Large intestine (tissue), 3 donors: ENCODE data around the gene MSL3B.

Source experiments
- DNase-seq, 2 donors: peaks; one replicate each; pipeline versions ENCODE4 v3.0.0 to v3.0.0-alpha.2; 2013
- H3K27ac ChIP-seq: one replicate; pipeline ENCODE4 v1.5.1; 2013; ENCODE audit warnings: low read length
- H3K27me3 ChIP-seq: 2 replicates; pipeline ENCODE4 v1.6.1; 2013; ENCODE audit warnings: low read length; ENCODE audit not compliant: control insufficient read depth, insufficient read depth
- H3K36me3 ChIP-seq: 2 replicates; pipeline ENCODE4 v1.6.1; 2013; ENCODE audit warnings: low read length; ENCODE audit not compliant: control insufficient read depth, insufficient read depth
- H3K4me1 ChIP-seq: one replicate; pipeline ENCODE4 v1.6.1; 2013; ENCODE audit warnings: low read length; ENCODE audit not compliant: control insufficient read depth, insufficient read depth
- H3K4me3 ChIP-seq: one replicate; pipeline ENCODE4 v1.5.1; 2013; ENCODE audit warnings: low read length
- H3K9me3 ChIP-seq: one replicate; pipeline ENCODE4 v1.6.1; 2013; ENCODE audit warnings: mild to moderate bottlenecking, low read depth, low read length, moderate library complexity; ENCODE audit not compliant: control insufficient read depth
- WGBS: methylation state at CpG from one replicate; pipeline ENCODE4 v1.1.5; 2013; ENCODE audit warnings: low lambda C conversion rate; ENCODE audit not compliant: insufficient coverage; 5-methylcytosine and 5-hydroxymethylcytosine counted together

MSL3B gene

DNA sequence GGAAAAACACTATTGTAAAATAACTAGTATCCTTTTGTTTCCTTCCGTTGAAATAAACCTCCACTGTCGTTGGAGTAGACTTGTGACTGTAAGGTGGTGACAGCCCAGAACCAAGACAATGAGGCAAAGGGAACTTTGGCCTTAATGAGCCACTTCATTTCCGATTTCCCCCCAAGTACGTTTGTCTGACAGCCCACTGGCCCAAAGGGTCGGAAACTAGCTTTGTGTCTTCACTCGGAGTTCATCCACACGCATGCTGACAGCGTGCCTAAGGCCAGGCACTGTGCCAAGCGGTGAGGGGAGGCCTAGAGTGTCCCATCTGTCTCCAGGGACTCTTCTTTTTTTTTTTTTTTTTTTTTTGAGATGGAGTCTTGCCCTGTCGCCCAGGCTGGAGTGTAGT is 34.8 kb downstream of the MSL3B start:
- H3K27me3 ChIP-seq = no peaks in the 10 kb centered on the region

DNA sequence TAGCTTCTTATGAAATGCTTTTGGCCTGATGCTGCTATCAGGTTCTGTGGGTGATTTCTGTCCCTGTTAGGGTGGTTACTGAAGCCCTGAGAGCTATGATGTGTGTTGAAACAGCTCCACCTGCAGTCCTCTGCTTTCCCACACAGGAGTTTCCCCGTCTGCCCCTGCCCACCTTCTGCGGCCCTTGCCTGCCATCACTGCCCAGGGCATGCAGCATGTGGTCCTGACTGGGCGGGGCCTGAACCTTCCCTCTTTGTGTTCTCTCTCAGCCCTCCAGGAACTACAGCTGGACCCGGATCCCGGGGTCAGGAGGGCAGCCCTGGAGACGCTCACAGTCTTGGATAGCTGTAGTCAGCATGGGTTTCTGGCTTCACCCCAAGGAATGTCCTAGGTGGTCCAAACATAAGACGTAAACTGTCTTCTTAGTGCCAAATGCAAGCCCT is 35.3 kb downstream of the MSL3B start:
- no peak overlapping the region for H3K4me3 ChIP-seq
- no CpG with 5 or more reads among the region's 7 CpGs for WGBS
- no peaks in the 10 kb centered on the region for H3K9me3 ChIP-seq
- no peaks in the 10 kb centered on the region for H3K27me3 ChIP-seq
- peaks cover 22% of the 10 kb centered on the region for H3K36me3 ChIP-seq
- no peak overlapping the region for H3K27ac ChIP-seq
- DNase-seq = peak; percentile 35 to 72
- H3K4me1 ChIP-seq = peaks cover 5% of the 10 kb centered on the region

More for the DNA sequence above, 34.8 kb downstream of the MSL3B start:
- H3K4me1 ChIP-seq = peaks cover 5% of the 10 kb centered on the region
- H3K9me3 ChIP-seq = no peaks in the 10 kb centered on the region
- DNase-seq = no peak
- H3K36me3 ChIP-seq = peaks cover 23% of the 10 kb centered on the region
- H3K27ac ChIP-seq = no peak overlapping the region
- WGBS = no CpG with 5 or more reads among the region's 10 CpGs
- no peak overlapping the region for H3K4me3 ChIP-seq

DNA sequence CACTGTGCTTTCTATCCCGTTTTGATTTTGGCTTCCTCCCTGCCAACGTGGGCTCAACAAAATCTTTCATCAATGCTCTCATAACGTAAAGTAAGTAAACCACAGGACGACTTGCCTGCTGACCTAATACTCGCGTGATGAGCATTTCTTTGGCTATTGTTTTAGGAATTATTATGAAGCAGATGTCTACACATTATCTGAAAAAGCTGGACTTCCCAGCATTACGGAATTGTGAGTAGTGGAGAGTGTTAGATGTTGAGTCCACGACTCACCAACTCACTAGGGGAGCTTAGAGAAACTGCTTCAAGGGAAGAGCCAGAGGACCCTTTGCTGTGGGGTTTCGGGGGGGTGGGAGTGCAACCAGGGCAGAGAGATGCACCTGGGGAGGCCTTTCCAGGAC is 35.8 kb downstream of the MSL3B start:
- no peak for DNase-seq
- H3K27ac ChIP-seq = no peak overlapping the region
- H3K36me3 ChIP-seq = peaks cover 22% of the 10 kb centered on the region
- 80% methylated on average over 4 of the region's 9 CpGs for WGBS
- H3K9me3 ChIP-seq = no peaks in the 10 kb centered on the region
- no peaks in the 10 kb centered on the region for H3K27me3 ChIP-seq
- no peak overlapping the region for H3K4me3 ChIP-seq
- H3K4me1 ChIP-seq = peaks cover 5% of the 10 kb centered on the region

DNA sequence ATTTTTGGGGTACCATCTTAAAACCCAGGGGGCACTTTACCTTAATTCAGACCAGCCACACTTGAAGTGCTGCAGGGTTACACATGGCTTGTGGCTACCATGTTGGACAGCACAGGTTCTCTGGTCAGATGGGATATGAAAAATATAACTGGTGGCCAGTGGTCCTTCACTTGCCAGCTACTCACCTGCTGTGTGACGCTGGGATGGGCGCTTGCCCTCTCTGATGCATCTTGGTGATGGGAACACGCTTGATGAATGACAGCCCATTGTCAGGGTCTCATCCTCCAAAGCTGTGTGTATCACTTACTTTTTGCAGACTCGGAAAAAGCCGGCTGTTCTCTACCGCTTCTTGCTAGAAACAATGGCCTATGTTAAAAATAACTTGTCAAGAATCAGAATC is 36.3 kb downstream of the MSL3B start:
- H3K27me3 ChIP-seq = no peaks in the 10 kb centered on the region
- no peak overlapping the region for H3K4me3 ChIP-seq
- peaks cover 5% of the 10 kb centered on the region for H3K4me1 ChIP-seq
- DNase-seq = no peak
- H3K9me3 ChIP-seq = no peaks in the 10 kb centered on the region
- WGBS = no CpG with 5 or more reads among the region's 6 CpGs
- peaks cover 22% of the 10 kb centered on the region for H3K36me3 ChIP-seq
- no peak overlapping the region for H3K27ac ChIP-seq

DNA sequence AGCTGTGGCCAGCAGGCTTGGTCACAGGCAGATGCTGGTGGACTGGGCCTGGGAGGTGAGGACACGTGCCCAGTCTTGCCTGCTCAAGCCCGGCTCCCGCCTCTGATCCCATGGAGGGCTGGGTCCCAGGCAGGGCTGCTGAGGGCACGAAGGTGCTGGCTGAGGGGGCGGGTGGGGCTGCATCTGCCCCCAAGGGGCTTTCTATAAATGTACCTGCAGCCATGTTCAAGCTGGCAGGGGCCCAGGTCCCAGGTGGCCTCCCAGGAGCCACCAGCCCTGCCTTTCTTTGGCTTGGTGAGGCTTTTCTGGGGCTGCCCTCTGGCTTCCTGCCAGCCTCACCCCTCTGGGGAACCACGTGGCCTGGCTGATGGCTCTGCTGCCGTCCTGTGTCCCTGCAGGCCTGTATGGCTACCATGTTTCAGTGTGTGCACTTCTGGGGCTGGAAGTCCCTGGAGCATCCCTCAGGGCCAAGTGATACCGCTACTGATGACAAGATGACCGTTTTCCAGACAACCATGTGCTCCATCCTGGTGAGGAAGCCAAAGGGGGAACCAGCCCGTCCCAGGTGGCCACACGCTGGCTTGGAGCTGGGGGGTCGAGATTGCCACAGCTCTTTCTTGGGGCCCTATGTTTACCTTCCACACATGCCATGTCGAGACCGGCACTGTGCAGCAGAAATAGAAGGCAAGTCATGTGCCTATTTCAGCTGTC is 37.0 kb downstream of the MSL3B start:
- Histone ChIP-seq H3K4me1 (peaks cover 5% of the 10 kb centered on the region), H3K9me3 (no peaks in the 10 kb centered on the region), H3K4me3 (no peak overlapping the region), H3K27ac (no peak overlapping the region), H3K36me3 (peaks cover 16% of the 10 kb centered on the region), H3K27me3 (no peaks in the 10 kb centered on the region)
- DNase-seq = no peak
- WGBS = no CpG with 5 or more reads among the region's 14 CpGs

DNA sequence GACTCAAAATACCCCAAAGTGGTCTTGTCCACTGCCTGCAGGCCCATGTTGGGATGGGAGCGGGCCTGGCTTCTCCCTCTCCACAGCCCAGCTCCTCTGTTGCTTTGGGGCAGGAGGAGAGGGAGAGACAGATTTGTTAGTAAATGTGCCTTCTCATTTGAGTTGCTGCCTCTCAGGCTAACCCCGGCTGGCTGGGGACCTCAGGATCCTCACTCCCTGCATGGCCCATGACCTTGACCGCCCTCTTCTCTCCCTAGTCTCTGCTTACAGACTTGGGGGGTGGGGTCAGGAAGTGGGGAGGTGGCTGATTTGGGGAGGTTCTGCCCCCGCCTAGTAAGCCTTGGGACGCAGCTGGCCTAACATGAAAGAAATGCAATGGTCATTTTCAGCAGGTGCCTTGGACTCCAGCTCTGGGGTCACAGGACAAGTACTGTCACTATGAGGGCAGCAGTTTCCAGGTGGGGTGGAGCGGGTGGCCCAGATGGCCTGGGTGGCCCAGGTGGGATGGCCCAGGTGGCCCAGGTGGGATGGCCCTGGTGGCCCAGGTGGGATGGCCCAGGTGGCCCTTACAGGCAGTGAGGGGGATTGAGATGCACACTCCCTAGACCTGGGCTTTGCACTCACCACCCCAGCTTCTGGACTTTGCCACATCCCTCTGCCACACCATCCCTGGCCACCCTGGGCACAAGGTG is 37.9 kb downstream of the MSL3B start:
- no CpG with 5 or more reads among the region's 6 CpGs for WGBS
- Histone ChIP-seq H3K27ac (no peak overlapping the region), H3K4me3 (no peak overlapping the region), H3K36me3 (peaks cover 7% of the 10 kb centered on the region), H3K9me3 (no peaks in the 10 kb centered on the region), H3K27me3 (no peaks in the 10 kb centered on the region), H3K4me1 (peaks cover 5% of the 10 kb centered on the region)
- DNase-seq = no peak

DNA sequence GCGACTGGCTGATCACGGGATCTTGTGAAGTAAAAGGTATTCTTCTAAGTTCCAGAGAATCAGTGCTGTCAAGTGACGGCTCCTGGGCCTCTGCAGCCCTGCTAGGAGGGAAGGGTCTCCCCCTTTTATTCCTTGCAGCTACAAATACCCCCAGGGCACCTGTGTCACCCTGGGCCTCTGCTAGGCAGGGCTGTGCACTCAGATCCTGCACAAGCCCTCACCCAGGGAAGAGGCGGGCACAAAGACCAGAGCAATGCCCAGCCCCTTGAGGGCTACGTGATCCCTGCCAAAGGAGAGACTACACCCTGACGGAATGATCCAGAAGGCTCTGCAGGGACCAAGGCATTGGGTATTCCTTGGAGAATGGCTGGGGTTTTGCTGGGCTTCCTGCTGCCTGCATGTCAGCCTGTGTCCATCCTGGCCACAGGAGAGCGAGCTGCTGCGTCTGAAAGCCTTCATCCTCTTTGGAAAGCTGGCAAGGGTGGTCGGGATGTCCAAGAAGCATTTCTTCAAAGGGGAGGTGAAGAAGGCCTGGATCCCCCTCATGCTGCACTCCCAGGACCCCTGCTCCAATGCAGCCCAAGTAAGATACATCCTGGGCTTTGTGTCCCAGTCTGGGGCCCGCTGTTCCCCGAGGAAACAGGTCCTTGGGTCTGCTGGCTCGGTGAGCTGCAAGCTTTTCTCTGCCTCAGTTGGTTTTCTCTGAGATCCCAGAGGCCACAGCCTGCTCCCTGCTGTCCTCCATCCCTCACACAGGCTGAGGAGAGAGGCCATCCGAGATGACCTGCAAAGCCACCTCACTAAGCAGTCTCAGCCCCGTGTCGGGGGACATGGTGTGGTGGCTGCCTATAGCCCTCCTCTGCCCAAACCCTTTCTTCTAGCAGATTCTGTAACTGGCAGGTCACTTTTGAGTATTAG is 38.7 kb downstream of the MSL3B start:
- Histone ChIP-seq H3K27me3 (no peaks in the 10 kb centered on the region), H3K9me3 (no peaks in the 10 kb centered on the region), H3K36me3 (peaks cover 5% of the 10 kb centered on the region), H3K4me3 (no peak overlapping the region), H3K27ac (no peak overlapping the region), H3K4me1 (peaks cover 5% of the 10 kb centered on the region)
- no CpG with 5 or more reads among the region's 15 CpGs for WGBS
- no peak for DNase-seq

DNA sequence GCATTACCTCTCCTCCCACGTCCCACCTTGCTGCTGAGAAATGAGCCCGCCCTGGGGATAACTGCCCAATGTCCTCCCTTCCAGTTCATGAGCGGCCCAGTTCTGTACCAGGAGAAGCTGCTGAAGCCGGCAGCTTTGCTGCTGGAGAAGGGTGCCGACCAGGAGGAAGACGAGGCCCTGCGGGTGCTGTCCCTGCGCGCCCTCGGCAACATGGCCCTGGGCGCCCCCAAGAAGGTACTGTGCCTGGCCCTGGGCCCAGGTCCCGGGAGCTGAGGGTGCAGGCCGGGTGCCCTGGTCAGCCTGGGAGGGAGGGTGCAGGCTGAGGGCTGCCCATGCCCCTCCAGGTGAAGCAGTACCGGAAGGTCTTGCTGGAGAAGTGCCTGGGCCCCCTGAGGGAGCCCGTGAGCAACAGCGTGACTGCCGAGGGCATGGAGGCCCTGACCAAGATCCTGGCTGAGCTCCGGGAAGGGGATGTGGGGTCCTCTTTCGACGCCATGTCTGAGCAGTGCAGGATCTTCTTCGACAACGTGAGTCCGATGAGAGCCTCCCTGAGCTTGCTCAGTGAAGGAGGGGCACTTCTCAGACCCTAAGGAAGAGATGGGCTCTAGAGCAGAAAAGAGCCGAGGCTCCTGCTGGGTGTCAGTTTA is 39.5 kb downstream of the MSL3B start:
- Histone ChIP-seq H3K4me3 (no peak overlapping the region), H3K27me3 (no peaks in the 10 kb centered on the region), H3K9me3 (no peaks in the 10 kb centered on the region), H3K4me1 (peaks cover 5% of the 10 kb centered on the region), H3K27ac (no peak overlapping the region), H3K36me3 (no peaks in the 10 kb centered on the region)
- DNase-seq = no peak
- no CpG with 5 or more reads among the region's 24 CpGs for WGBS

DNA sequence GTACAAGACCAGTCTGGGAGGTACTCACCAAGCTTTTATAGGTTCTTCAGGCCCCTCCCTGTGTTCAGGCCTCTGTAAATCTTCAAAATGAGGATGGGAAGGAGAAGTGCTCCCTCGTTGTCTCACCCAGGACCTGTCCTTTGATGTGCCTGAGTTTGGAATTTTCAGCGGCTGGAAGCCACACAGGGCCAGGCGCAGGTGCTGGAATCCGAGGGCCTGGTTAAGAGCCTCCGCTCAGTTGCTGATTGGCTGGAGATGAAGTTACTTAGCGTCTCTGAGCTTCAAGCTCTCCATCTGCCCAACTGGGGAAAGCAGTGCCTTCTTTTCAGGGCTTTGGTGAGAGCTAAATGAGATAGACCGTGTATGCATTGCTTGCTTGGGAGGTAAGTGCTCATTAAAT is 43.8 kb downstream of the MSL3B start:
- H3K27me3 ChIP-seq = no peaks in the 10 kb centered on the region
- H3K4me1 ChIP-seq = peaks cover 7% of the 10 kb centered on the region
- no peak for DNase-seq
- H3K27ac ChIP-seq = no peak overlapping the region
- H3K4me3 ChIP-seq = no peak overlapping the region
- no CpG with 5 or more reads among the region's 7 CpGs for WGBS
- H3K9me3 ChIP-seq = no peaks in the 10 kb centered on the region
- no peaks in the 10 kb centered on the region for H3K36me3 ChIP-seq

DNA sequence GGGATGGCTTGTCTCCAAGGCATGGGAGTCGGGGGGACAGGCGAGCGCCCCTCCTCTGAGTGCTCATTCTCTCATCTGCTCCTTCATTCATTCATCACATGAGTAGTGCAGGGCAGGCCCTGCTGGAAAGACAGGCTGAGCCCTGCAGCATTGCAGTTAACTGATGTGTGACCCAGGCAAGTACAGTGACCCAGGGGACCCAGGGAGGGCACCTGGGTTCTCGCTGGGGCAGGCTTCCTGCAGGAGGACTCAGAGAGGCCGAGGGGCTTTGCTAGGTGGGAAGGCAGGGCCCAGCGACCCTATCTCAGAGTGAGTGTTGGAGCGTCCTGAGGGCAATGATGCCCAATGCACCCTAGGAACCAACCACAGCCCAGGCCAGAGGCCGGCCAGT is 44.5 kb downstream of the MSL3B start:
- Histone ChIP-seq H3K9me3 (no peaks in the 10 kb centered on the region), H3K27ac (no peak overlapping the region), H3K4me3 (no peak overlapping the region), H3K4me1 (peaks cover 7% of the 10 kb centered on the region), H3K36me3 (no peaks in the 10 kb centered on the region), H3K27me3 (no peaks in the 10 kb centered on the region)
- no CpG with 5 or more reads among the region's 8 CpGs for WGBS
- DNase-seq = no peak
